Ramos (cell line): ENCODE data around the gene HCFC1R1.

ENCODE experiments used
- in situ Hi-C: fragments of 300-500 bp; cut with MboI; formaldehyde crosslinking; loops from one replicate; pipeline ENCODE4 v1.14.3; 2022; ENCODE audit warnings: low sequenced_read_pairs; ENCODE audit not compliant: unreplicated experiment

The HCFC1R1 gene

GRCh38 chr16:3036726-3037315 lies 13.1 kb upstream of the HCFC1R1 start, which contains the start of gene BICDL2:
TSS of gene BICDL2 (minus strand) at chr16:3036944. CDS start at chr16:3035496, 1,448 bp downstream.
- in situ Hi-C loops: no loop called here

- in situ Hi-C loops: no loop called here
Observed at GRCh38 chr16:3035972-3036725, 12.4 kb upstream of the HCFC1R1 start.

- in situ Hi-C loops: no loop called here
Observed at GRCh38 chr16:3035289-3035971, 11.7 kb upstream of the HCFC1R1 start.

- in situ Hi-C loops: no loop called here
Observed at GRCh38 chr16:3032624-3033023, 8.9 kb upstream of the HCFC1R1 start.

GRCh38 chr16:3030222-3031212 lies 6.8 kb upstream of the HCFC1R1 start:
- in situ Hi-C loops: no loop called here

GRCh38 chr16:3029491-3030221 lies 5.9 kb upstream of the HCFC1R1 start:
- in situ Hi-C loops: no loop called here

- in situ Hi-C loops: no loop called here
Observed at GRCh38 chr16:3028716-3029319, 5.1 kb upstream of the HCFC1R1 start.

- in situ Hi-C loops: no loop called here
Observed at GRCh38 chr16:3027983-3028715, 4.4 kb upstream of the HCFC1R1 start.

GRCh38 chr16:3027489-3027795 lies 3.7 kb upstream of the HCFC1R1 start:
- in situ Hi-C loops: no loop called here

- in situ Hi-C loops: no loop called here
Observed at GRCh38 chr16:3026609-3027488, 3.1 kb upstream of the HCFC1R1 start.

- in situ Hi-C loops: no loop called here
Observed at GRCh38 chr16:3026003-3026378, 2.2 kb upstream of the HCFC1R1 start.

GRCh38 chr16:3025032-3026002 lies 1.6 kb upstream of the HCFC1R1 start:
- in situ Hi-C loops: no loop called here

GRCh38 chr16:3023415-3023668 lies 400 bp downstream of the HCFC1R1 start:
- in situ Hi-C loops: no loop called here

- in situ Hi-C loops: no loop called here
Observed at GRCh38 chr16:3022684-3023414, 893 bp downstream of the HCFC1R1 start.

- in situ Hi-C loops: no loop called here
Observed at GRCh38 chr16:3022208-3022683, 1.5 kb downstream of the HCFC1R1 start.
